Mesenteric fat pad (tissue), 1 donor: ENCODE data around the gene TARM1. TPM values are rescaled to one million over a fixed set of nuclear protein-coding genes. Genes with fewer than 3 reads are reported as not detected.

Source experiments
- DNase-seq: peaks from one replicate; pipeline ENCODE4 v3.0.0-alpha.2; 2020; ENCODE audit warnings: low spot score
- total RNA-seq: library from RNA; stranded (reverse); fragmentation: NEBNext Ultra II Directional; extraction: Animal tissue kit (Norgen Biotek cat#: 25700); gene quantifications from one replicate; pipeline ENCODE4 v1.2.1, GENCODE V29; 2021
- donor health status: DM: yes; HTN: yes; CAD: no.

The TARM1 gene
- total RNA-seq, 1 donor from 2014 or later = not detected

DNA sequence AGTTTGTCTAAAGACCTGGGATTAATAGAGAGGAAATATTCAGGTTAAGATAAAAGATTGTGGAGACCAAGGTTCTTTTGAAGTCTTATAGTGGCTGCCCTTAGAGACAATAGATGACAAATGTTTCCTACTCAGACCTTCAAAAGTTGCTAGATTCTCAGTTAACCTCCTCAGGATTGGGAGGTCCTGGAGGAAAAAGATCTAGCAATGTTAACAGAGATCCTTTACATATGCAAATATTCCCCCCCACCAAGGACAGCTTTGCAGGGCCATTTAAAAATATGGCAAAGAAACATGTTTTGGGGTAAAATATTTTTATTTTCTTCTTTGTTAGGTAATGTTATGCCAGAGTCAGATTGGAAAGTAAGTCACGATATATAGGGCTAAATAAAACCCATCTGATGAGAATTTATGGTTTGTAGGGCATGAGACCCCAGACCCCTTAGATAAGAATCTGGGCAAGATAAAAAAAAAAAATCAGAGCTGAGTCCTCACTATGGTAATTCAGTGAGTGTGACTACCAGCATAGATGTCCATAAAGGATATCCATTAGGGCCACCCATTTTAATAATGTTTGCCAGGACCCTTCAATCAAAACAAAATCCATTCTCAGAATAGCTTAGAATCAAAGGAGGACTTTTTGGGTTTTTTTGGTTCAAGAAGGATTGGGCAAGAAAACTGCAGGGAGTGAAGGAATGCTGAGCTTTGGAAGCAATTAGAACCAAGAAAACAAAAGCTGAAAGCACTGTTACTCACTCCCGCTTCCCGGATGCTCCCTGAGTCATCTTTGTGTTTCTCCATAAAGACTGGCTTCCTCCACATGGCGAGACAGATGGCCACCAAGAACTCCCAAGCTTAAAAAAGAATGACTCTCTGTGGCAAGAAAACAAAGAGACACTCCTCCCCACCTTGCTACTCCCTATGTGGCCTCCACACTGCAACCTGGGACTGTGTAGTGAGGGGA is 45.7 kb downstream of the TARM1 start:
- DNase-seq = no peak

DNA sequence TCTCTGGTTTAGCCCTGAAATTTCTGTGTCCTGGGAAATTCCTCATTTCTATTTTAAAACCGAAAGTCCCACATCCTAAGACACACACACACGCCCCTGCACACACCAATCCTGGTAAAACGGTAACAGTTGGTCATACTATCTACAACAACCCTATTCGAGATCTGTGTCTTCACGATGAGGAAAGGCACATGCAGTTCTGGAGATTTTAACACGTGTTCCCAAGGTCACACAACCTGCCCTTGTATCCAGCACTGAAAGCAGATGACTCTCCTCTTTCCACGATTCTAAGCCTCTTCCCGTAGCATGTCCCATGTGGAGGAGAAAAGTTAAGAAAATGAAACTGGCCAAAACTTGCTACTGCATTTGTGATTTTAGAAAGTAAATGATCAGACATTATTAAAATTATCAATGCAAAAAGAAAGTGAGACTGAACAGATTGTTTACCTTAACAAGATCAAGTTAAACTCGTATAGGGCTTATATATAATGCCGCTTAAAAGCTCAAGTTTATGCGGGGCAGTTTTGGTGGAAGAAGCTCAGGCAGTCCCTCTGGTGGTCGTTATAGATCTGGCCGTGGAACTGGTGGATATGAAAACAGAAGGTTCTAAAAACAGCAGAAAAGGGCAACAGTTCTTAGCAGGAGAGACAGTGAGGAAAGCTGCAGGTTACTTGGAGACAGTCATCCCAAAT is 50.1 kb downstream of the TARM1 start:
- no peak for DNase-seq

DNA sequence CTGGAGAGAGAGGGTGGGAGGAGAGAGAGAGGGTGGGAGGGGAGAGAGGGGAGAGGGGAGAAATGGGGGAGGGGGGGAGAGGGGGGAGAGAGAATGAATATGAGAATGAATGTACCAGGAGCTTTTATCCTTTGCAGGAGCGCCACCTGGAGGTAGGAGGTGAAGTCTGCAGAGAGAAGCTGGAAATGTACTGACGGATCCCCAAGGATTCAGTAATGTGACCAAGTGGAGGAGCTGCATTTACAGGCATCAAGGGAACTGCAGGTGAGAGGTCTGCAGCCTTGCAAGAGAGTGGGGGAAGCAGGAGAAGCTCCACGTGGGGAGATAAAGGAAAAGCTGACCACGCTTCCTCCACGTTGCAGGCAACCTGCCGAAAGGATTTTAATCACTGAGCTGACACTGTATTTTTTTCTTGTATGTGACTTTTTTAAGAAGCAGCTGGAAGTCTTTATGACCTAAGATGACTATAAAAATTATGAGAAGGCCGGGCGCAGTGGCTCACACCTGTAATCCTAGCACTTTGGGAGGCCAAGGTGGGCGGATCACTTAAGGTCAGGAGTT is 51.2 kb downstream of the TARM1 start:
- DNase-seq = no peak

DNA sequence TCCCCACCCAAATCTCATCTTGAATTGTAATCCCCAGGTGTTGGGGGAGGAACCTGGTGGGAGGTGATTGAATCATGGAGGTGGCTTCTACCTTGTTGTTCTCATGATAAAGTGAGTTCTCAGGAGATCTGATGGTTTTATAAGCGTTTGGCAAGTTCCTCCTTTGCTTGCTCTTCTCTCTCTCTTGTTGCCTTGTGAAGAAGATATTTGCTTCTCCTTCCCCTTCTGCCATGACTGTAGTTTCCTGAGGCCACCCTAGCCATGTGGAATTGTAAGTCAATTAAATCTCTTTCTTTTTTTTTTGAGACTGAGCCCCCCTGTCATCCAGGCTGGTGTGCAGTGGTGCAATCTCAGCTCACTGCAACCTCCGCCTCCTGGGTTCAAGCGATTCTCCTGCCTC is 51.9 kb downstream of the TARM1 start:
- DNase-seq = no peak

DNA sequence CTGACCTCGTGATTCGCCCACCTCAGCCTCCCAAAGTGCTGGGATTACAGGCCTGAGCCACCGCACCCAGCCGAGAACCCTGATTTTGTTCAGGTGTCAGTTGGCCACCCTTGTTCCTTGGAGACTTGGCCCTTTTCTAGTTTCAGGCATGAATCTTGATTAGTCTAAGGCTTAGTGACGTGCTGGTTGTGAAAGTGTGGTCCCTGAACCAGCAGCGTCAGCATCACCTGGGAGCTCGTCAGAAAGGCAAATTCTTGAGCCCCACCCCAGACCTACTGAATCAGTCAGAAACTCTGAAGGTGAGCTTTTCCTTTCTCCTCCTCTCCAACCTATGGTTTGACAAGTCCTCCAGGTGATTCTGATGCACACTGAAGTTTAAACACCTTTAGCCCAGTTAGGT is 54.5 kb downstream of the TARM1 start:
- DNase-seq = no peak

DNA sequence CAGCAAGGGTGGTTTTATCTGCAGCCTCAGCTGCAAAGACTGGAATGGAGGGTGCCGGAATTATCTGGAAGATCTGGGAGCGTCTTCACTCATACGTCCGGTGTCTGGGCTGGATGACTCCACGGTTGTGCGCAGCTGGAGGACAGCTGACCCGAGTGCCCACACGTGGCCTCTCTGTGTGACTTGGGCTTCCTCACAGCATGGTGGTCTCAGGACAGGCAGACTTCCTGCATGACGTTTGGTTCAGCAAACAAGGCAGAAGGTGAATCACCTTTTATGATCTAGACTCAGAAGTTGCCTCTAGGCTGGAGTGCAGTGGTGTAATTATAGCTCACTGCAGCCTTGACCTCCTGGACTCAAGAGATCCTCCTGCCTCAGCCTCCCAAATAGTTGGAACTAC is 56.5 kb downstream of the TARM1 start:
- DNase-seq = no peak

DNA sequence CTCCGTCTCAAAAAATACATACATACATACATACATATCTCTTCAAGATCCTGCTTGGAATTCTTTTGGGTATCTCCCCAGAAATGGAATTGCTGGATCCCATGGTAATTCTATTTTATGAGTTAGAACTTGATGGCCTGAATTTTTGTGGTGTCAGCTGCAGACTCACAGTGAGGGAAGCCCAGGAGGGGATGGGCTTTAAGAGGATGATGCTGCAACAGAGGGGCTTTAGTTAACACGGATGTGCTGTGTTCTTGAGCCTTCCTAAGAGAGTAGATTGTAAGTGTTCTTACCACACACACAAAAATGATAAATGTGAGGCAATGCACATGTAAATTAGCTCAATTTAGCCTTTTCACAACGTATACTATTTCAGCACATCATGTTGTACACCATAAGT is 58.0 kb downstream of the TARM1 start:
- no peak for DNase-seq

DNA sequence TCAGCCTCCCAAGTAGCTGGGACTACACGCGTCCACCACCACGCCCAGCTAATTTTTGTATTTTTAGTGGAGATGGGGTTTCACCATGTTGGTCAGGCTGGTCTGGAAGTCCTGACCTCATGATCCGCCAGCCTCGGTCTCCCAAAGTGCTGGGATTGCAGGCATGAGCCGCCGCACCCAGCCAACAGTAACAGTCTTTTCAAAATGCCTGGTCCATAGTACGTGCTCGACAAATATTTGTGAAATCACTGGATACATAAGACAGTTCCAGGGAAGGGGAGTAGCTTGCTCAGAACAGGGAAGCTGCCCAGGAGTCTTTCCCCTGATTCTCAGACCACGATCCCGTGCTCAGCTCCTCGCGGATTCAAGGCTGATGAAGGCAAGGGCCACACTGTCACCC is 59.2 kb downstream of the TARM1 start:
- no peak for DNase-seq

DNA sequence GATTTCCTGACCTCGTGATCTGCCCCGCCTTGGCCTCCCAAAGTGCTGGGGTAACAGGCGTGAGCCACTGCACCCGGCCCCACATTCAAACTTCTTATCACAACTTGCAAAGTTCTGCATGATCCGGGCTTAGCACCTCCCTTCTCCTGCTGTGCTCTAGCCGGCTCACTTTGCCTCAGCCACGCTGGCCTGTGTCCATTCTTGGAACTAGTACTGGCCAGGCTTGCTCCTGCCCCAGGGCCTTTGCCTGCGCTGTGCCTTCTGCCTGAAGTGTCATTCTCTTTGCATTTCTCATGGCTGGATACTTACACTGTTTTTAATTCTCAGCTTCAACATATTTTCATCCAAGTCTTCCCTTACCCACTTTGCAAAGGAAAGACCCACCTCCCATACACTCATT is 59.8 kb downstream of the TARM1 start:
- no peak for DNase-seq

Other genes with a start within 250 kb of the TARM1 start
- 270 TPM for gene MYADM, start 213.5 kb downstream of the TARM1 start, total RNA-seq
- not detected for gene PRKCG, start 199.2 kb downstream of the TARM1 start, total RNA-seq
- not detected for gene CACNG7, start 172.1 kb downstream of the TARM1 start, total RNA-seq
- gene CACNG8, start 118.4 kb downstream of the TARM1 start, total RNA-seq = not detected
- not detected for gene CACNG6, start 89.7 kb downstream of the TARM1 start, total RNA-seq
- not detected for gene VSTM1, start 17.5 kb downstream of the TARM1 start, total RNA-seq
- 6.6 TPM for gene OSCAR, start 19.4 kb upstream of the TARM1 start, total RNA-seq
- 113 TPM for gene NDUFA3, start 21.5 kb upstream of the TARM1 start, total RNA-seq
- 16.7 TPM for gene TFPT, start 34.3 kb upstream of the TARM1 start, total RNA-seq
- 45.5 TPM for gene PRPF31, start 34.4 kb upstream of the TARM1 start, total RNA-seq
- 31.5 TPM for gene CNOT3, start 56.4 kb upstream of the TARM1 start, total RNA-seq
- gene LENG1, start 78.4 kb upstream of the TARM1 start, total RNA-seq = 4.4 TPM
- gene TMC4, start 91.8 kb upstream of the TARM1 start, total RNA-seq = 1.6 TPM
- gene MBOAT7, start 108.2 kb upstream of the TARM1 start, total RNA-seq = 40.9 TPM
- gene TSEN34, start 109.9 kb upstream of the TARM1 start, total RNA-seq = 24.6 TPM
- 923 TPM for gene RPS9, start 119.5 kb upstream of the TARM1 start, total RNA-seq
- gene LILRB3, start 141.6 kb upstream of the TARM1 start, total RNA-seq = 50.5 TPM
- 26.5 TPM for gene LILRA6, start 161.4 kb upstream of the TARM1 start, total RNA-seq
- gene LILRB5, start 175.9 kb upstream of the TARM1 start, total RNA-seq = 69.4 TPM
- 14.4 TPM for gene LILRB2, start 199.7 kb upstream of the TARM1 start, total RNA-seq
- 23.0 TPM for gene LILRA5, start 231.8 kb upstream of the TARM1 start, total RNA-seq